HPDE6-E6E7 (cell line): ENCODE data around the gene RBFOX1.

ENCODE experiments used
- DNase-seq: peaks from one replicate; pipeline ENCODE4 v3.0.0; 2011; ENCODE audit warnings: missing footprints; ENCODE audit errors: extremely low spot score

RBFOX1 gene

DNA sequence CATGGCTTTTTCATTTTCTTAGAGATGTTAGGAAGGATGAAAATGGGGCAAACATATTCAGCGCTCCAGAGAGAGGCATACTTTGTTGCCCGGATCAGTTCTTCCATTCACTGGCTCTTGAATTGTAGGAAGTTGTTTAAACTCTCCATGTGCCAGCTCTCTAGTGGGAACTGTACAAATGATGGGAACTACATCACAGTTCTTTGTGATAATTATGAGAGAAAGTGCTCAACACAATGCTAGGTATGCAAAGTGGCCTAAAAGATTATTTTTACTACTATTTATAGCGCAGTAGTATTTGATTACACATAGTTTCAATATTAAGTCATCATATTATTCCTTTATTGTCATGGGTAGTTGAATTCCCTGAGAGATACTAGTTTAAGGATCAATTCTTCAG is 268.5 kb downstream of the RBFOX1 start:
- no peak for DNase-seq

DNA sequence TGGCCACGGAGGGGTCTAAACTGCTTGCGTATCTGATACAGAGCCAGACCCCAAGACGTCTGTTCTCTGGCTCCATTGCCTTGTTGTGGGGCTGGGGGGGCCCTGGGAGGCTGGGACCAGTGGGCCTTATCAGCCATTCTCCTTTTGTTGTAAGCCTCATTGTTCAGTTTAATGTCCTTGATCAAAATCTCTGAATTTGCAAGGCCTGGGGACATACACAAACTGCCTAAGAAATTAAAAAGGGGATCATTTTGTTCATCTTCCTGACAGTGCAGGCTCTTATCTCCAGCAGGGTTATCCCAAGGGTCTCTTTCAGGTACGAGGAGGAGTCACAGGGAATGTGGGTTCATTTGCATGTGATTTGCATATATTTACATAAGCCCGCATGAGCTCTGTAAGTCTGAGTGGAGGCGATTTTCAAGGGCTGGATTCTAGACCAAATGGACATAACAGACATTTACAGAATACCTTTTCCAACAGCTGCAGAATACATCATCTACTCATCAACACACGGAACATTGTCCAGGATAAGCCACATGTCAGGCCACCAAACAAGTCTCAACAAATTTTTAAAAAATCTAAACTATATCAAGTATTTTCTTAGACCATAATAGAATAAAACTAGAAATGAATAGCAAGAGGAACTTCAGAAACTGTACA is 269.8 kb downstream of the RBFOX1 start:
- DNase-seq: no peak

DNA sequence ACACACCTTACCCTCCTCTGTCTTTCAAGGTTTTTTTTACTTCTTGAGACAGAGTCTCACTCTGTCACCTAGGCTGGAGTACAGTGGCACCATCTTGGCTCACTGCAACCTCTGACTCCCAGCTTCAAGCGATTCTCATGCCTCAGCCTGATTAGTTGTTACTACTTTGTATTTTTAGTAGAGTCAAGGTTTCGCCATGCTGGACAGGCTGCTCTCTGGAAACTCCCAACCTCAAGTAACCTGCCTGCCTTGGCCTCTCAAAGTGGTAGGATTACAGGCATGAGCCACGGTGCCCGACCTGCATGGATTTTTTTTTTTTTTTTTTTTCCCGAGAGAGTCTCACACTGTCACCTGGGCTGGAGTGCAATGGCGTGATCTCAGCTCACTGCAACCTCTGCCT is 273.2 kb downstream of the RBFOX1 start:
- DNase-seq: no peak

DNA sequence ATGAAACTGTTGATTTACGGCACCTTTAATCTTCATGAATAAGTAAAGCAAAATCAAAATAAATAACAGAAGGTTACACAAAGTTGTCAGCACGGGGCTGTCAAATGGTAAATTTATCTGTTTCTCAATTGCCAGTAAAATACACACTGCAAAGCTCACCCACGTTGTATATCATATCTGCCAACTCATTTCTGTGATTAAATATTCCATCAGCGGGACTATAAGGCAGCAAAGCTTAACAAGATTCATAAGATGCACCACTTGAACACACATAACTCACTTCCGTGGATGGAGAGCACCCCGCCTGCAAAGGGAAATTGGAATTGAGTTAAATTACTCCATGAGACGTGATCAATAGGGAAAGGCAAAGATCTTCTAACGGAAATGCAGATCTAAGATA is 280.0 kb downstream of the RBFOX1 start:
- no peak for DNase-seq

DNA sequence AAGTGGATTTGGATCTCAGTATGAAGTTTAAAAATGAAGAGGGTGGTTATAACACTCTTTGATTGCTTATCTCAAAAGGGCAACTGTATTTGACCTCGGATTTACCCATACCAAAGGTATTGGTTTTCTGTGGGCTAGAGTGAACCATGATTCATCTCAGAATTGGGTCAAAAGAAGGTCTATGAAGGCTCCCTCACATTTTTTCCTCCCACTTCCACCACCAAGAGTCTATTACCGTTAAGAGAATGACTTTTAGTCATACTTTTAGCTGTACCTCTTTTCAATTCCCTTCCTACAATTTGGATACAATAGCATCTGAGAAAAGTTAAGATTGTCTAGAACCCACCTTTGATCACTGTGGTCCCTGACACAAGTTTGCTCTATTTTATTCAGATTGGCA is 280.9 kb downstream of the RBFOX1 start:
- no peak for DNase-seq

DNA sequence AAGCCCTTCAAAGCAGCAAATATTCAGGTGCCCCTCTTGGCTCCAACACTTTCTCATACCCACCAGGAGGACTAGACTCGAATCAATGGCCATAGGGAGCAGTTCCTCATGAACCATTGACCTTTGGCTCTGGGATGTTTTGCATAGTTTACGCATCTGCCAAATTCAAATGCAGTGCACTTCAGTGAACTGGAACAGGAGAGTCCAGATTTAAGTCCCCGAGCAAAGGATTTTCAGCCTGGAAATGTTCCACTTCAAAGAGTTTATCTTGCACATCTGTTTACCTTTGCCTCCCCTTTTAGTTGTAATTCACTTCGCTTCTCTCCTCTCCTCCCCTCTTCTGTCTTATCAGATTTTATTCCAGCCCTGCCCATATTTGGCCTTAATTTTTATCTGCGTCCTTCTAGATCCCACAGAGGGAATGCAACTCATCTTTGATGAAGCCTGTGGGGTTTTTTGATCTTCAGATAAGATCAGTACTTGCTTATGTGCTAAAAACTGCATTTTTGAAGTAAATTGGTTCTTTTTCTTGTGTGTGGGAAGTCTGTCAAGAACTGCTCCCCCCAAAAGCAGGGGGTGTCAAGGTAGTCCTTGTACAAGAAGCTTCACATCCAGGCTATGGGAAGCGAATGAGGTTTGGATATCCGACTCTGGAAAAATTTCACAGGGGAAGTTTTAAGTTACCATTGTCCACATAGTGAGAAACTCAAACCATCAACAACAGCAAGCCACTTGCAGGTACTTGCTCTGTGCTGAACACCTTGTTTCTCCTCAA is 281.6 kb downstream of the RBFOX1 start:
- no peak for DNase-seq

DNA sequence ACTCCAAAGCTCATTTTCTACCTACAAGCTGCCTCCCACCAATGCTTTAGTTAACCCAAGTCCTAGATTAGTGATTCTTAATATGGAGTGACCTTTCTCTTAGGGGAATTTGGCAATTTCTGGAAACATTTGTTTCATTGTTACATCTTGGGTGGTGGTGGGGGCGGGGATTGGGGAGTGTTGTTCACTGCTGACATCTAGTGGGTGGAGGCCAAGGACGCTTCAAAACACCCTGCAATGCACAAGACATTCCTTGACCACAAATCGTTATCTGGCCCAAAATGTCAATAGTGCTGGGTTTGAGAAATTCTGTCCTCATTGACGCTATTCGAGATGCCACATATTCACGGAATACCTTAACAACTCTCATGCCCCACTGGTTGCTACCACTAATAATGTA is 282.9 kb downstream of the RBFOX1 start:
- DNase-seq: no peak

DNA sequence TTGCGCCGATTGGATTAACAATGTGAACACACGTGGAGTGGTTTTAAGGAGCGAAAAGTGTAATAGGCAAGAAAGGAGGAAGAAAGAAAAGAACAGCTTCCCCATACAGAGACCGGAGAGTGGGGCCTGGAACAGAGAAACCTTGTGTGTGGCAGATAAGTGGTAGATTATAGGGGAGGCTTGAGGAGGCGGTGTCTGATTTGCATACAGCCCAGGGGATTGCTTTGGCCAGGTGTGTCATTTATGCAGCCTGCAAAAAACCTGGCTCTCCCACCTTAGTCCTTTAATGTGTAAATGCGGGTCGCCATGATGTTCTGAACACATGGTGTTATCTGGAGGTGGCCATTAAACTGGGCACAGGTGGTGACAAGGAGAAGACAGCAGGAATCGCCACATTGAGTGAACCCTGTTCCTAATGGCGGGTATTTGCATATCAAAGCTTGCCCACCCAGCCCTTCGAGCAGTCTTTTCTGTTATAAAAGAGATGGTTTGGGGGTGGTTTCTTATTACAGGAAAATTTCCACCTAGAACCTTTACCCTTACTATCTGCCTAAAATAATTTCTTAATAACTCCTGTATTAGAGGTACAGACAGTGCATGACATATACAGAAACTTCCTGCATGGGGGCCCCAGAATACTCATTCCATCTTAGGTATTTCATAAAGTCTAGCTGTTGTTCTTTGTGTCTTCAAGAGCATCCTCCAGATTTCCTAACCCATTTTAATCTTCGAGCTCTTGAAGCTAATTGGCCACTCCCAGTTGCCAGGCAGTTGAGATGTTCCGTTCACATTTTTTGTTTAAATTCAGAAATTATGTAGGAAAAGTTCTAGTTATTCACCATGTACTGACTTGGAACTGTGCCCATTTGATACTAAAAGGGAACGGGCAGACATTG is 292.5 kb downstream of the RBFOX1 start:
- DNase-seq: no peak

DNA sequence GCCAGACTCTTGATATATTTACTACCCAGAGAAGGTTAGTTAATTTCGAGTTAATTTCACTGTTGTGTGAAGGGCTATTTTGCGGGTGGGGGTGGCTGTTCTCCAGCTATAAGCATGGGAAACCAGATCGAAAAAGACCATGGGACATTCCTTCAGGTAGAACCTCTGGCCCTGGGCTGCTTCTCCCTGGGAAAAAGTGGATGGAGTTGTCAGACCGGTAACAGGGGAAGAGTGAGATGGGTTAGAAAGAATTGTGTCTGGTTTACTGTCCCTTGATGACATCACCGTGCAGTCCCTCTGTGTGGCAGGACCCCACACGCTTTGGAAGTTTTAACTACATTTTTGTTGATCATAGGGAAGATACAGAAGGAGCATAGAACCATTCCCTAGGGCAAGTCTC is 296.3 kb downstream of the RBFOX1 start:
- no peak for DNase-seq

DNA sequence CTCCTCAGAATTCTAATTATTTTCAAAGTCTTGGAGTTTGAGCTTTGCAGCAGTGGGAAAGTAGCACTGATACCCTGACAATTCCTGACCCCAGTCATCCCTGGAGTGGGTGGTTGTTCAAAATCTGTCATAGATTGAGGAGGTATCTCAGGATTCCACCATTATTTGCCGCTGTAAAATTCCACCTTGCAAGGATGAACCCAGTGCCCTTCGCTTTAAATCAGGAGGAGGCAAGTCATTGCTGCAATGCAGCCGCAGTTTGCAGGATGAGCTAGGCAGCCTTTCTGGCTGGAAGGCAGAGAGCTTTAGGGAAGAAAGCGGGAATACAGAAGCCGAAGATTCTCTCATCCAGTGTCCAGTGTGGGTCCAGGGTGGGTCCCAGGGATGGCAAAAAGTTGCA is 296.9 kb downstream of the RBFOX1 start:
- no peak for DNase-seq

DNA sequence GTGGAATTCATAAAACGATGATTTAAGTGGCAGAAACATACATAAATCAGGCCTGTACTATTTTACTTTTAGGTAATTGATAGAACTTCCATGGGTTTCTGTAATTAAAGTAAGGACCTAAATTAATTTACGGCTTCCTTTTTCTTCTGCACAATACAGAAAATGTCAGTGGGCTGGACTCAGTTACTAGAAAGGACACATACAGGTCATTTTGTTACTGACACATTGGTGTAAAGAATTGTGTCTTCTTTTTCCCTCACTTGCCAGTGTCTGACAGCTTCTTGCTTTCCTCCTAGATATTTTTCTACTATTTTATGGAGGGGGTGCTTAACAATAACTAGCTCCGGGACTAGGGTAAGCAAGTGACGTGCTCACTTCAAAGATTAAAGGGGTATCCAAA is 304.8 kb downstream of the RBFOX1 start:
- DNase-seq: no peak

DNA sequence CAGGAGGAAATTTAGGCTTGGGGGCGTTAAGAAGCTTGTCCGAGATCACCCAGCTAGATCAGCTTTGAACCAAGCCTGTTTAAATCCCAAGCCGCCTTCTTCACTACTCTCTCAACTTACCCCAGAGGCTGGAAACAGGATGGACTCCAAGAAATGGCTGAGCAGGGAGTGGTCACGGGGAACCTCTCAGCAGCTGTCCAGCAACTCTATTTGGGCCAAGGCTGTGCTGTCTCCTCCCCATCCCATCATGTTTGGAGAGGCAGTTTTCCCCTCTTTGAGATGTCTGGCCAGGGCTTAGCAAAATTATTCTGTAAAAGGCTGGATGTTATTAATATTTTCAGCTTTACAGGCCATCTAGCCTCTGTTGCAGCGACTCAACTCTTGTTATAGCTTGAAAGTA is 305.7 kb downstream of the RBFOX1 start:
- DNase-seq: no peak

DNA sequence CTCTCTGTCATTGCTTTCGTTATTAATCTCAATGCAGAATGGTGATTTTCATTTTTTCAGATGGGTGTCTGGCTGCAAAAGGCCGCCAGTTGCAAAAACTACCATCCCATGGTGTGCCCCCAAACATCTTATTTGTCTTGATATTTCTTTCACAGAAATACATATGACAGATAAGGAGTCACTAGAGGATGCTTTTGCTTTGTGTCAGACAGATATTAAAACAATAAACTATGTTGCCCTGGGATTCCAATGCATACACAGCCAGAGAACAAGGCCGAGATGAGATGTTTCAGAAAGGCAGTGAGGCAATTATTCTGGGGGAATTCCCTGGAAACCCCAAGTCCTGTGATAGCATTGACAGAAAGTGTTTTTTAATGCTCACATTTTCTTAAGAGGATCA is 307.7 kb downstream of the RBFOX1 start:
- no peak for DNase-seq

DNA sequence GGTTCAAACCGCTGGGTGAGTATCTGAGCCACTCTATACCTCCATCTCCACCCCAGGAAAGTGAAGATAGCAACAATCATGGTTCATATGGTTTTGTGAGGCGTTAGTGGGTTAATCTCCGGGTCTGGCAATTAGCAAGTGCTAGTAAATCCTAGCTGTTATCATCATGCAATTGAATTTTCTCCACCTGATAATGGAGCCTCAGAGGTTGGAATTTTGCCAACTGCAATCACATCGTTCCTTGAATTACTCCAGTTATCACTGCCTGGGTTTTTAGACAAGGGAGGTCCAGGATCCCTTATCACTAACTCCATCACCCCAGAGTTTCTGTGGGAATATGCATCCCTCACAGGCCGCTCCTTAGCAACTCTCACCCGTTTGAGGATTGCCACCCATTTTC is 311.5 kb downstream of the RBFOX1 start:
- DNase-seq: no peak

DNA sequence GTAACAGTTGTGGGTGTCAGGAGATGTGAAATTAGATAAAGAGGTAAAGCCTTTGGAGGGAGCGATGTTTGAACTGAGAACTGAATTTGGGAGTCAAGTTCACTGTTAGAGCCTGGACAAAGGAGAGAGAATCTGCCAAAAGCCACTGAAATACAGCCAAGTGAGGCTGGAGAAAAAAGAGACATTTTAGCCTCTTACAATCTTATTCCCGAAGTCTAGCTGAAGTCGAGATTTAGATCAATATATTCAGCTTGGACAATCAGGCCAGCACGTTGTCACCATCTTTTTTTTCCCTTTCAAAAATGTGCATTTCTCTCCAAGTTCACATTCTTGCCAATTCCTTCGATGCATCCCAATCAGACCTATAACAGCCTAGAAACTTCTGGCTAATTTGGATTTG is 312.2 kb downstream of the RBFOX1 start:
- no peak for DNase-seq

DNA sequence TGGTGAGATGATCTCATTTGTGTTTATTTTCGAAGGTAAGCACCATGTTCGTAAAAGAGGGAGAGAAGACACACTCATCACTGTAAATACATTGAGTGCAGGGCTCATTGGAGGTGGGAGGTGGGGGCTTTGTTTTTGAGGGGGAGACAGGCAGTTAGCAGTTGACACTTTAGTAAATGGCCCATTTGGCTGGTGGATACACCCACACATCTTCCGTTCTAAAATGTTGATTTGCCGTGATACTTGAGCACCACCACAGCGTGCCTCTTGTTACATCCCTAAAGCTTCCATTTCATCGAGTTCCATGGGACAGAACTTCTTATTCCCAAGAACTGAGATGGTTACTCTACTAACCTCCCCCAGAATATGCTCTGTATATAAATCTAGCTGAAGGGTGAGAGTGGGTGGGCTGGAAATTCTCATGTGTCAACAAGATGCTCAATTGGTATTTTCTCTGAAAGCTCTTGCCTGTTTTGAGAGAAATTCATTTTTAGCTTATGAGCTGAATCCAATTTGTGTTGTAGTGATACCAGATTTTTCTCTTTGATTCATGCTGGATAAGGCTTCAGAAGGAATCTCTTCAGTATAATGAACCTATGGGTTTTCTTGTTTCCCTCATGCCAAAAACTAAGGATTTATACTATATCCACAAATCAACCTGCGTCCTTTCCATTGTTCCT is 314.3 kb downstream of the RBFOX1 start:
- DNase-seq: no peak

DNA sequence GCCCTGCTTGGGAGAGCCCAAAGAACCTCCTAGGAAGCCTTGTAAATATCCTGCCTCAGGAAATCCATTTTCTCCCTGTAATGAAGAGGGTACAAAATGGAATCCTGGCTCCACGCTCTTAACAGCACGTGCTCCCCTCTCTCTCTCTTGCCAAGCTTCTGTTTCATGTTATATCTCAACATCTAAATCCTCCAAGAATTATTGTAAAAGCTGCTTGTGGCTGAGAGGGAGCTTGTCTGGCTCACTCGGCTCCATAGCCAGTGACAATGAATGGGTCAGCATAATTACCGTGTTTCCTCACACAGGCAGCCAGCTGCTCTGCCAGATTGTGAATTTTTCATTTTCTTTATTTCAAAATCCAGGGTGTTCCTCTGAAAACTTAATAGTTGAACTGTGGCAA is 317.8 kb downstream of the RBFOX1 start:
- DNase-seq: no peak

DNA sequence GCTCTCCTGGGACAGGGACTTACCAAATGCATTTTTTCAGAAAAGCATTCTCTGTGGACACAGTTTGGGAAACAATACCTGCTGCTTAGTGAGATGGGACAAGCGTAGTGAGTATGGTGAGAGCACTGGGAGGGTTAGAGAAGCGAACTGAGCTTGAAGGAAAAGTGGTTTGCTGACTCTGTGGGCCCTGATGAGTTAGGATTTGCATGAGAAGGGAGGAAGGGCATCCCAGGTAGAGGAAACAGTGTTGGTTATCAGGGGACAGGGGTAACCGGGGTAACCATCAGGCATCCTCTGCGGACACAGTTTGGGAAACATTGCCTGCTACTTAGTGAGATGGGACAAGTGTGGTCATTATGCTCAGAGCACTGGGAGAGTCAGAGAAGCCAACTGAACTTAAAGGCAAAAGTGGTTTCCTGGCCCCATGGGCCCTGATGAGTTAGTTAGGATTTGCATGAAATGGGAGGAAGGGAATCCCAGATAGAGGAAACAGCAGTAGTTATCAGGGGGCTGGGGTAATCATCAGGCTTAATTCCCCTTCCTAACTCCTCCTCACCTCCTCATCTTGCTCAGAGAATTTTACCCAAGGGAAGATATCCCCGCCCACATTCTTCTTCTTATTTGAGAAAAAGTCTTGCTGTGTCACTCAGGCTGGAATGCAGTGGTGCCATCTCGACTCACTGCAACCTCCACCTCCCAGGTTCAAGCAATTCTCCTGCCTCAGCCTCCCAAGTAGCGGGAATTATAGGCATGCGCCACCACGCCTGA is 319.3 kb downstream of the RBFOX1 start:
- DNase-seq: no peak

DNA sequence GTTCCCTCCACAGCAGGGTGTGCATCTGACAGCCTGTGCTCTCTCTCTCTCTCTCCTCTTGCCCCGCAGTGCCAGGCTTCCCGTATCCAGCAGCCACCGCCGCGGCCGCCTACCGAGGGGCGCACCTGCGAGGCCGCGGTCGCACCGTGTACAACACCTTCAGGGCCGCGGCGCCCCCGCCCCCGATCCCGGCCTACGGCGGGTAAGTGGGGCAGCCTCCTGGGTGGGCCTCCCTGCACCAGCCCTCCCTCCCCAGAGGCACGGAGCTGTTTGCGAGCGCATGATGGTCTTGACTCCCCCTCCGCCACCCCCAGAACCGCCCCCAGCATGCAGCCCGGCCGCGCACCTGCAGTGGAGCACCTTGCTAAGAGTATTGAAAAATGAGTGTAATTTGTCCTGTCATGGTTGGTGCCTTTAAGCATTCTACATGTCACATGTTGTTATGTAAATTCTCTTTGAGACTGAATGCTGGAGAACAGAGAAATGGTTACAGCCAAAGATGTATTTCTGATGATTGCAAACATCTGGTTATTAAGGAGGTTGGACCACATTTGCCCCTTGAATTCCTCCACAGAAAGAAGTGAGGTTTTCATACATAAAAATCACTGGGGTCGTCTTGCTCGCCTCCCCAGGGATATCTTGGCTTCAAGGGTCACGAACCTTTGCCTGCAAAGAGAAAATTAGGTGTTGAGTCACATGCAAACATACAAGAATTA is 321.3 kb downstream of the RBFOX1 start:
- no peak for DNase-seq

DNA sequence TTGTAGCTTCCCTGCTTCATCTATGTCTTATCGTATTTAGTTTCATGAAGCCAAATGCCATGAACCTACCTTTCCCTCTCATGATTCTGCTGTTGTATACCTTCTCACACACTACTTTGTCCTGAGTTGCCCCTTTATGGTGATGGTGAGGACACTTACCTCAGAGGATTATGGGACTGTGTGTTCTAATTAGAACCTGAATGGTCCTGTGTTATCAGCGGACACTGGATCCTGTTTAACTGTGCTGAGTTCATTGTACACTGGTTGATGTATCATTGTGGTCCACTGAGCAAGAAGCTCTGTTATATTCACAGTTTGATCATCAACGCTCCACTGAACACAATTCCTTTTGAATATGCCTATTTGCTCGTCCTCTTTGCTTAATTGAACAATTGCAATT is 343.0 kb downstream of the RBFOX1 start:
- no peak for DNase-seq

DNA sequence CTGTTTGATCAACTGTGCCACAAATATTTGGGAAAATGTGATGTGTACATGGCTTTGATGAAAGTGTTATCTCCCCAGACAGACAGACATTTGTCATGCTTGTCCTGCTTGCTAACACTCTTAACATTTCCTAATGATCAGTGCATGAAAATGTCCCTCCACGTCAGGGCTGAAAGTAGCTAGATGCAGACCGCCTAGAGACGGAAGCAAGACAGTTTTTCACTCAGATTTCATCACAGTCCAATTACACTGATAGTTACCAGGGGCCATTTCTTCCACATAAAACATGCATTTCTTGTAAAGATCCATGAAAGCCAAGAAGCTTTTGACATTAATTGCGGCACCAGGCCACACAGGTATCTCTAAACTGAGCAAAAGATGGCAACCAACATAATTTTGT is 347.7 kb downstream of the RBFOX1 start:
- DNase-seq: no peak
